Activated effector memory CD4-positive, alpha-beta T cell treated with Interleukin-2 at 50 U/mL for 16 hours (primary cell): ENCODE measurements around the gene RNU6-9.

Source experiments
- DNase-seq: peaks from one replicate; pipeline ENCODE4 v3.0.0-alpha.2; 2020

The RNU6-9 gene

DNA sequence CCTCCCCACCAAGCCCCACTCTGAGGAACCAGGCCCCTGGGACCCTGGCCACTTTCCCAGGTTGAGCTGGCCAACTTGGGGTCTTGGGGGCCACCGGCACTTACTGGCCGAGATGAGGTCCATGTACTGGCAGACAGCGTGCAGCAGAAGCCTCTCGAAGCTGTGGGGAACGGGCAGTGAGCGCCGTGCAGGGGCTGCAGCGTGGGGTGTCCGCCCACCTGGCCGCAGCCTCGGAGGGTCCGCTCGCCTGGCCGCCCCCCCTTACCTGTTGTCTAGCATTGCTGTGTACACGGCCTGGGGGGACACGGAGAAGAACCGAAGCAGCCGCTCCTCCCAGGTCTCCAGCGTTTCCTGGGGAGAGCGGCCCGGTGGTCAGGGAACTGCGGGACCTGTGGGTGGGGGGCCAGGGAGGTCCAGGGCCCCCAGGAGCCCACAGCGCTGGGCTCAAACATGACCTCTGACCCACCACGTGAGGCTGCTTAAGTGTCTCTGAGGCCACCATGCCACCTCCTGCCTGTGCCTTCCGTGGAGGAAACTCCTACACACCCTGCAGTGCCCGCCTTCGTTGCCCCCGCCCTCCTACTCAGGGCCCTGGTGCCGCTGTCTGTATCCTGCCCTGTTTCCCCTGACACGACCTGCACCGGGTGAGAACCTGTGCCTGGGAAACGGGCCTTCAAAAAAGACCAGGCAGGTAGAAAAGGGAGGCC, 6.2 kb downstream of the RNU6-9 start:
- DNase-seq, result no peak

DNA sequence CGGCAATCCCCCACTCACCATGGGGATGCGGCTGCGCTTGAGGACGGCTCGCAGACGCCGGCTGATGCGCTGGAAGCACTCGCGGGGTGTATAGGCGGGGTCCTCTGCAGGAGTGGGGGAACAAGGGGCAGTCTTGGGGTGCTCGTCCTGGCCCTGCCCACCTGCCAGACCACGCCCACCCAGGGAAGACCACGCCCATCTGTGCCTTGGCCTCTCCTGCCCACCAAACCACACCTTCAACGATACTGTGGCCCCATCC, 6.7 kb downstream of the RNU6-9 start:
- no peak for DNase-seq

DNA sequence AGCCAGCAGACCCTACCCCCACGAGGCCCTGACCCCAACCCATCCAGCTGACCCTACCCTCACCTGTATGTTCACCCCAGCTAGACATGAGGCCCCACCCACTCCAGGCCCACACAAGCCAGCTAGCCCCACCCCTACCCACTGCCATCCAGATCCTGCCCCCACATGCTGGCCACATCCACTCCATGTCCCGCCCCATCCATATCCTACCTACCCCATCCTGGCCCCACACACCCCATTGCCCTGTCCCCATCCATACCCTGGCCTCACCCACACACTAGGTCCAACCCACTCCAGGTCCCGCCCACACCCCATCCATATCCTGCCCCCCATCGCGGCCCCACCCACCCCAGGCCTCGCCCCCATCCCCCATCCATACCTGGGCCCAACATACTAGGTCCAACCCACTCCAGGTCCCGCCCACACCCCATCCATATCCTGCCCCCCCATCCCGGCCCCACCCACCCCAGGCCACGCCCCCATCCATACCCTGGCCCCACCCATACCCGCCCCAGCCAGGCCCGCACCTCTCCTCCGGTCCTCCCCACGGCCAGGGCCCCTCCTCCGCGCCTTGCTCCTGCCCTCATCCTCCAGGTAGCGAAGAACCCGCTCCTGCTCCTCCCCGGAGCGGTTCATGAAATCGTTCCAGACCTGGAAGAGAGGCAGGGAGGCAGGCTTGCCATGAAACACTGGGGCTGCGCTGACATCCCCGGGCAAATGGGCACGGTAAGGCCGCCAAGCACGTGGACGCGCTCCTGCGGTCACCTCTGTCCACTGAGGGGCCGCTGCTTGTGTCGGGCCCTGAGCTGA, 7.2 kb downstream of the RNU6-9 start:
- no peak for DNase-seq

DNA sequence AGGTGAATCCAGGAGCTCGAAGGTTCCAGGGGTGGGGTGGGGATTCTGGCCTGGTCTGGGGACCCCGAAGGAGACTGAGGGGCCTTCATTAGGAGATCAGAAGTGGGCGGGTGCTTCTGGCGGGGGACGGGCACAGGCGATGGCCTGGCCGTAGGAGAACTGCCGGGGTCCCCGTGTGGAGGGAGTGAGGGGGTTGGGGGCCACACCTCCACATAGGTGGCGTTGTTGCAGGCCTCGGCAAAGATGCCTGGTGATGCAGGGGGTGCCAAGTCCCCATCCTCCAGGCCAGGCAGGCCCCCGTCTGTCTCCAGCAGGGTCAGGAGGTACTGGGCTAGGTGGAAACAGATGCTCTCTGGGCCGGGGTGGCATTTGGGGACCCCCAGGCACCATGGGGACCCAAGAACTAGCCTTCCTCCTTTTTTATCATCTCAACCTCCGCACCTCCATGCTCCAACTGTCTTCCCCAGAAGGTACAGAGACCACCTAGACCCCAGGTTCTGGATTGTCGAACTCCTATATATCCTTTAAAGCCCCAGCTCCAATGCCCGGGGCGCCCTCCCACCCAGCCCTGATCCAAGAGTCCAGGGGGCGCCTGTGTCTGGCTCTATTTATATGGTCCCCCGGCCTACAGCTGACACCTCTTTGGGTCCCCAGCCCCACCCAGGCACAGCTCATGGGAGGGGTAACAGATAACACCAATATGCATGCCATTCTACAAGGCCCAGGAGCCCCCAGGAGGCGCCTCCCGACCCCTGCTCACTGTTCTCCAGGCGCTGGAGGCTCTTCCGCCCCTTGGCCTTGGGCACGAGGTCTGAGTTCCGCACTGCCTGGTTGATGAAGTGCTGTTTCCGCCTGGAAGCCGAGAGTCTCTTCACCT, 8.2 kb downstream of the RNU6-9 start:
- no peak for DNase-seq

DNA sequence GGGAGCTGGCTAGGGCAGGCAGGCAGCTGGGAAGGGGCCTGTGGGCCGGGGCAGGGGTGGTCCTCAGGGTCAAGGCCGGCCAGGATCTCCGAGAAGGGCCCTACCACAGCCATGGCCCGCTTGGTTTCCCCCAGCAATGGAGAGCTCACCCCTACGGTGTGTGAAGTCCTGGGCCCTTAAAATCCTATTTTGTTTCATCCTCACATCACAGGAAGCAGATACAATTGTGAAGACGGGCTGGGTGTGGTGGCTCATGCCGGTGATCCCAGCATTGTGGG, 8.7 kb downstream of the RNU6-9 start:
- DNase-seq, result no peak

DNA sequence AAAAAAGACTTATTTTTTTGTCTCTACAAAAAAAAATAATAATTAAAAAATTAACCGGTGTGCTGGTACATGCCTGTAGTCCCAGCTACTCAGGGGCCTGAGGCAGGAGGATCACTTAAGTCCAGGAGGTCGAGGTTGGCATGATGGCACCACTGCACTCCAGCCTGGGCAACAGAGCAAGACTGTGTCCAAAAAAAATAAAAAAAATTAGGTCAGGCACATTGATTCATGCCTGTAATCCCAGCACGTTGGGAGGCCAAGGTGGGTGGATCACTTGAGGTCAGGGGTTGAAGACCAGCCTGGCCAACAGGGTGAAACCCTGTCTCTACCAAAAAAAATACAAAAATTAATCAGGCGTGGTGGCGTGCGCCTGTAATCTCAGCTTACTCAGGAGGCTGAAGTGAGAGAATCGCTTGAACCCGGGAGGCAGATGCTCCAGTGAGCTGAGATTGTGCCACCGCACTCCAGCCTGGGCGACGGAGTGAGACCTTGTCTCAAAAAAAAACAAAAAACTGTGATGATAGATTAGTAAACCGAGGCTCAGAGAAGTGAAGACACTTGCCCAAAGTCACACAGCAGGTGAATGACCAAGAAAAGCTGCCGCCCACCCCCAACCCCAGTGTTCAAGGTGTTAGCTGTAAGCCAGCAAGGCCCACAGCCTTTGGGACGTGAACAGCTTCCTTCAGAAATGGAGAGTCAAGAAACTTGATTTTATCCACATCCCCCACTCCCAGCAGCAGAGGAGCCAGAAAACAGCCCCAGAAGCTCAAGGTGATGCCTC, 9.4 kb downstream of the RNU6-9 start:
- no peak for DNase-seq

DNA sequence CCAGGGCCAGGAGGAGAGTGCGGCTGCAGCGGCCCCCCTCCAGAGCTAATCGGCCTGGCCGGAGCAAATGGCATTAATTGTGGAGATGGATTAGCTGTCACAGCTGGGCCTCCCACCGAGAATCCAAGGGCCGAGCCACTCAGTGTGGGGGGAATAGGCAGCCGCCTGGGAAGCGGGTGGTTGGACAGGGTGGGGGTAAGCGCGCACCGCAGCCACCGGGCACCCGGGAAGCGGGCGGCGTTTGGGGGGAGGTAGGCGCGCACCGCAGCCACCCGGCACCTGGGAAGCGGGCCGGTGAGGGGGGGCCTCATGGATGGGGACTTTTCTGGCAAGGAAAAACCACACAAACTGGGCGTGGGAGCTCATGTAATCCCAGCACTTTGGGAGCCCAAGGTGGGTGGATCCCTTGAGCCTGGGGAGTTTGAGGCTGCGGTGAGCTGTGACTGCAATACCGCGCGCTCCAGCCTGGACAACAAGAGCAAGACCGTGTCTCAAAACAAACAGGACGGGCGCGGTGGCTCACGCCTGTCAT, 10.0 kb downstream of the RNU6-9 start:
- no peak for DNase-seq

DNA sequence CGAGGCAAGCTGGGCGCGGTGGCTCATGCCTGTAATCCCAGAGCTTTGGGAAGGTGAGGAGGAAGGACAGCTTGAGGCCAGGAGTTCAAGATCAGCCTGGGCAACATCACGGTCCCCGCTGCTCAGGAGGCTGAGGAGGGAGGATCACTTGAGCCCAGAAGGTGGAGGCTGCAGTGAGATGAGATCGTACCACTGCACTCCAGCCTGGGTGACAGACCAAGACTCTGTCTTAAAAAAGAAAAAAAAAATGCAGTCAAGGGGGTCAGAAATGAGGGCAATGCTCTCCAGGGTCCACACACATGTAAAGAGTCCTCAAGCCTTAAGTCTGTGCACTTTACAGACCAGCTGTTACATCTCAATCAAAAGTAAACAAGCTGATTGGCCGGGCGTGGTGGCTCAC, 11.3 kb downstream of the RNU6-9 start:
- DNase-seq, result no peak

DNA sequence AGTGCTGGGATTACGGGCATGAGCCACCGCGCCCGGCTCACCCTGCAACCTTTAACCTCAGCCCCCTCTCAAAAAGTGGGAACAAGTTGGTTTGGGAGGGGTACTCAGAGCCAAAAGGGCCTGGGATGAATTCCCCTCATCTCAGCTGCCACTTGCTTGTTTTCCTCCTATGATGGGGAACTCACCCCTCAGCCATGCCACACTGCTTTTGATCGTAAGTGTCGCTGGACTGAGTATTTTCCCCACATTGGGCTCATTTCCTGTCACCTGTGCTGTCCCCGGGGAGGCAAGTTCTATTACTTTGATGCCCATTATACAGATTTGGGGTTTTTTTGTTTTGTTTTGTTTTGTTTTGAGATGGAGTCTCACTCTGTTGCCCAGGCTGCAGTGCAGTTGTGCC, 13.2 kb downstream of the RNU6-9 start:
- DNase-seq, result no peak

DNA sequence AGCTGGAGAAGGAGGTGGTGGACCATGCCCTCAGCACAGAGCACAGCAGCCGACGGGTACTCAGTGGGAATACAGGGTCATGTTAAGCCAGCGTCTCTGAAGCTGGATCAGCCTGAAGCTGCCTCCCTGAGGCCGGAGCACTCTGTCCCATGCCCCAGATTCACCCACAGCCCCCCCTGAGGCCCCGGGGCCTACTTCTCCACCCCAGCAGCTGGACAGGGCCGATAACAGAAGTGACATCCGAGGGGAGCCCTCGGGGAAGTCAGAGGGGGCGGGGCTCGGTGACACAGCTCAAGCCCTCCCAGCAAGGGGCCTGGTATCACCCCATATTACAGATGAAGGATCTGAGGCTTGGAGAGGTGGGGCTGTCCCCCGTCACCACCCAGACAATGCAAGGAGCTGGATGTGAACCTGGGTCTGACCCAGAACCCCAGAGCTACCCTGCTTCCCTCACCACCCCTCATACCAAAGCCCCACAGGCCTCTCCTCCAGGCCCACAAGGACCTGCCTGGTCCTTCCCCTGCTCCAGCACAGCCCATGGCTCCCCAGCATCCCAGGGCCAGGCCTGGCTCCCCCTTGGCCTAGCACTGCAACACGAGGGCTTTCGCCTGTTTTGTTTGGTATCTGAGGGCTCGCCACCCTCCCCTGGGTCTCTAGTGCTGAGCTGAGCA, 14.0 kb downstream of the RNU6-9 start:
- no peak for DNase-seq

DNA sequence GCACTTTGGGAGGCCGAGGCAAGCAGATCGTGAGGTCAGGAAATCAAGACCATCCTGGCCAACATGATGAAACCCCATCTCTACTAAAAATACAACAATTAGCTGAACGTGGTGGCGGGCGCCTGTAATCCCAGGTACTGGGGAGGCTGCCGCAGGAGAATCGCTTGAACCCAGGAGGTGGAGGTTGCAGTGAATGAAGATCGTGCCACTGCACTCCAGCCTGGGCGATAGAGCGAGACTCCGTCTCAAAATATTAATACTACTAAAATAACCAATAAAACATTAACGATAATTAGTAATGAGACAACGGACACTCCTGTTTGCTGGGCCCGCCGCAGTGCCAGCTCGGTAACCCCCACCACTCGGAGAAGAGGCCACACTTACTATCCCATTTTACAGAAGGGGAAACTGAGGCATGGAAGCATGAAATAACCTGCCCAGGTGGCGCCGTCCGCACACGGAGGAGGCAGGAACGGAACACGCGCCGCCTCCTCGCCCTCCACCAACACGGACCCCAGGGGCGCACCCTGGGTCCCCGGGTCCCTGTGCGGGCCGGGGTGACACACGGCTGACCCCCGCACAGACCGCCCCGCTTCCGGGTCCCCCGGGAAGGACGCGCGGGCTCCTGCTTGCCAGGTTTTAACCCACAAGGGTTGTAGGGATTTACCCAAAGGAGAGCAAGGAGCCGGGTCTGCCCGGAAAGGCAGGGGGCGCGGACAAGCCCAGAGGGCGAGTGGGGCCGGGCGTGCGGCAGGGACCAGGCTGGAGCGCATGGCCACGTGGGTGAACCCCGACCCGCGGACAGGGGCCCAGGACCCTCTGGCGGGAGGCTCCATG, 18.1 kb downstream of the RNU6-9 start:
- no peak for DNase-seq

DNA sequence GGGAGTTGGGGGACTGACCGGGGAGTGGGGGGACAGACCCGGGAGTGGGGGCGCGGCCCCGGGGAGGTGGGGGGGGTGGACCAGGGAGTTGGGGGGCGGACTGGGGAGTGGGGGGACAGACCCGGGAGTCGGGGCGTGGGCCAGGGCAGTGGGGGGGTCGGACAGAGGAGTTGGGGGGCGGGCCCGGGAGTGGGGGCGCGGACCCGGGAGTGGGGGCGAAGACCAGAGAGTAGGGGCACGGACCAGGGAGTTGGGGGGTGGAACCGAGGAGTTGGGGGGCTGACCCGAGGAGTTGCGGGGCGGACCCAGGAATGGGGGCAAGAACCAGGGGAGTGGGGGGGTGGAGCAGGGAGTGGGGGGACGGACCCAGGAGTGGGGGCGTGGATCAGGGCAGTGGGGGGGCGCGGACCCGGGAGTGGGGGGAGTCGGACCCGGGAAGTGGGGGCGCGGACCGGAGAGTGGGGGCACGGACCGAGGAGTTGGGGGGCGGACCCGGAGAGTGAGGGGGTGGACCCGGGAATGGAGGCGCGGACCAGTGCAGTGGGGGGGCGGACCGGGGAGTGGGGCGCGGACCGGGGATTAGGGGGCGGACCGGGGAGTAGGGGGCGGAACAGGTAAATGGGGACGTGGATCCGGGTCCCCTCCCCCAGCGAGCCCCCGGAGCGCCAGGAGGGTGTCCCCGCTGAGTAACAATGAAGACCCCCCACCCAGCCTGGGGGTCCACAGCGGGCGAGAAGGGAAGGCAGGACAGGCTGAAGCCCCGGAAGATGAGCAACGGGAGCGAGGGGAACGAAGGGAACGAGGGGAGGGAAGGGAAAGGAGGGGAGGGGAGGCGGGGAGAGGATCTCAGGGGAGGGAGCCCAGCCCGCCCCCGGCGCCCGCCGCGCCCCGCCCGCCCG, 19.1 kb downstream of the RNU6-9 start:
- DNase-seq, result no peak

DNA sequence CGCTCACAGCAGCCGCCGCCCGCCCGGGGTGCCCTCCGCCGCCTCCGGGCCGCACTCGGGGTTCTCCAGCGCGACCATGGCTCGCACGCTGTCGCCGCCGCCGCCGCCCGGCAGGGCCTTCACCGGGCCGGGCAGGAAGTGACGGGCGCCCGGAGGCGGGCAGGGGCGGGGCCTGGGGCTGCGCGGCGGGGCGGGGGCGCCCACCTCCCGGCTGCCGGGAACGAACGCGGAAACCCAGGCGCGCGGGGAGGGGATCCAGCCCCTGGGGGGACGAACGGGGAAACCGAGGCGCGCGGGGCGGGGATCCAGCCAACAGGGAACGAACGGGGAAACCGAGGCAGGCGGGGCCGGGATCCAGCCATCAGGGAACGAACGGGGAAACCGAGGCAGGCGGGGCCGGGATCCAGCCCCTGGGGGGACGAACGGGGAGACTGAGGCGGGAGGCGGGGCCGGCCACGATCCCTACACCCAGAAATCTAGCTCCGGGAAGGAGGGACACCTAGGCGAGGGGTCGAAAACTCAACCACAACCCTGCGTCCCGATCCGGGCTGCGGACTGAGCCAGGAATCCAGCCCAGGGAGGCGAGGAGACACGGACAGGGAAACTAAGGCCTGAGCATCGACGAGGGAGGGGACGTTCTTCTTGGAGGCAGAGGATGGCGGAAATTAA, 19.9 kb downstream of the RNU6-9 start, which contains the start of gene R3HDM4:
TSS of gene R3HDM4 (minus strand) at position 140 of the 669 bp plus-strand sequence. CDS start at position 78, 62 bp downstream.
- peak; percentile 80 for DNase-seq

DNA sequence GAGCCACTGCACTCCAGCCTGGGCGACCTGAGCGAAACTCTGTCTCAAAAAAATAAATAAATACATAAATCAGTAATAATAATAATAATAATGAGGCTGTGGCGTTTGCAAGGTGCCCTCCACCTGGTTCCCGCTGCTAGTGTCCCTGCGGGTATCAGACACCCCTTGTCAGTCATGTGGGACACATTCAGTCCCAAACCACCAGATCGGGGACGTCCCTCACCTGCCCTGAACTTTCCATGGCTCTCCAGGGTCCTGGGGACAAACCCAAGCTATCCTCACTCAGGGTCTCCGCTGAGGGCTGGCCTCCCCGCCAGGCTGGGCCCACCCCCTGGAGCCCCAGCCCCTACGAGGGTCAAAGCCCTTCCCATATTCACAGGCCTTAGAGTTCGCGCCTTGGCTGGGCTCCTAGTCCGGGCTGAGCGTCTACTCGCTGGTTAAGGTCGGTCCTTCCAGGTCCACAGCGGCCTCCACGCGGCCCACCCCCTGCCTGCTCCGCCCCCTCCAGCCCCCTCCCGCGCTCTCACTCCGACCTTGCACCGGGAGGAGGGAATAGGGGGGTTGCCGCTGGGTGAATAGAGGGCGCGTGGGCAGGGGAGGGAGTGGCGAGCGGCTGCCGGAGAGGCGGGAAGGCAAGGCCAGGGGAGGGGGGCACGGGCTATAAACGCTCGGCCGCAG, 23.5 kb downstream of the RNU6-9 start:
- no peak for DNase-seq

DNA sequence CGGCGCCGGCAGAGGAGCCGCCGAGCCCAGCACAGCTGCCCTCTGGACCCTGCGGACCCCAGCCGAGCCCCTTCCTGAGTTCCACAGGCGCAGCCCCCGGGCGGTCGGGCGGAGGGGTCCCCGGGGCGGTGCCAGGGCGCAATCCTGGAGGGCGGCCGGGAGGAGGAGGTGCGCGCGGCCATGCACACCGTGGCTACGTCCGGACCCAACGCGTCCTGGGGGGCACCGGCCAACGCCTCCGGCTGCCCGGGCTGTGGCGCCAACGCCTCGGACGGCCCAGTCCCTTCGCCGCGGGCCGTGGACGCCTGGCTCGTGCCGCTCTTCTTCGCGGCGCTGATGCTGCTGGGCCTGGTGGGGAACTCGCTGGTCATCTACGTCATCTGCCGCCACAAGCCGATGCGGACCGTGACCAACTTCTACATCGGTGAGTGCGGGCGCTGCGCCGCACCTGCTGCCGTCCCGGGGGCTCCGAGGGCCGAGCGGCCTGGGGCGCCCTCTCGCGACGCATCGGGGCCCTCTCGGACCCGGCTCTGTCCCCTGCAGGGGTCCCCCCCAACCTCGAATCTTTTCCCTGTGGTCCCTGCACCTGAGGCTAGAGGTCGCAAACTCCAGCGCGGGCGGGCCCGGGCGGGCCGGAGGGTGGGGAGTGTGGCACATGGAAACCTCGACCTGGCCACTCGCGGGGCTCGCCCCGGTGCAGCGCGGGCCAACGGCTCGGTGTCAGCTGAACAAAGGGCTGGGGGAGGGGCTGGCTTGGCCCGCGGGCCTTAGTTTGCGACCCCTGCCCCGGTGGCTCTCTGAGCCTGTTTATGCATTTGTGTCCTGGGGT, 24.3 kb downstream of the RNU6-9 start, which contains the start of gene KISS1R:
TSS of gene KISS1R (plus strand) at position 11 of the 829 bp plus-strand sequence. CDS start at position 181, 170 bp downstream.
- DNase-seq, result peak; percentile 36

DNA sequence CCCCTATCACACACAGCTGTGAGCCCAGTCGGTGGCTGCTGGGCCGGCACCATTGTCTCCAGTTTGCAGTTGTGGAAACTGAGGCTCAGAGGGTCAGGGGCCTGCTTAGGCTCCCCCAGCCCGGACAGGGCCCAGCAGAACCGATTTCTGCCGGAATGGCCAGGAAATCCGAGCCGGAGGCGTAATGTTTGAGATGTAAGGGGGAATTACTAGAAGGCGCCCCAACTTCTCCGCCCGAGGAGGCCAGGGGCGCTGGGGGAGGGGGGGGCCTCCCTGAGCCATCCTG, 24.8 kb downstream of the RNU6-9 start:
- DNase-seq, result no peak

DNA sequence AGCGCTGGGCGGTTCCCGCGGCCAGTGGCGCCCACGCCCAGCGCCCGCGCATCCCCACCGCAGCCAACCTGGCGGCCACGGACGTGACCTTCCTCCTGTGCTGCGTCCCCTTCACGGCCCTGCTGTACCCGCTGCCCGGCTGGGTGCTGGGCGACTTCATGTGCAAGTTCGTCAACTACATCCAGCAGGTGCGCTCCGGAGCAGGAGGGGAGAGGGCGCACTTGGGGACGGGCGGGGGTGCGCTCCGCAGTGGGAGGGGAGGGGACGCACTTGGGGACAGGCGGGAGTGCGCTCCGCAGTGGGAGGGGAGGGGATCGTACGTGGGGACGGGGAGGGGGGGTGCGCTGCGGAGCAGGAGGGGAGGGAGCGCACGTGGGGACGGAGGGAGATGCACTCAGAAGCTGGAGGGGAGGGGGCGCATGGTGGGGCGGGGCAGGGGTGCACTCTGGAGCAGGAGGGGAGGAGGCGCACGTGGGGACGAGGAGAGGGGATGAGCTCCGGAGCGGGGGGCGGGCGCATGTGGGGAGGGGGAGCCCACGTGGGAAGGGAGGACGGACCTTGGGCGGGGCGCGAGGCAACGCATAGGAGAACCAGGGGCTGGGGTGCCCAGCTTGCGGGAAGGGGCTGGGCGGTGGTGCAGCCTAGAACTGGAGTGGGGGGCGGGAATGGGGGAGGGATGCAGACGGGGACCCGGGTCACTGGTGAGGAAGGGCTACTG, 25.4 kb downstream of the RNU6-9 start:
- no peak for DNase-seq
